CD4-positive, alpha-beta T cell treated with Interleukin-4 for 1 hour (primary cell): Measurements from ENCODE around the gene CORO1C.
"Not testable (repeated sequence)": the region's sequence is repeated elsewhere in the genome, so short reads cannot be mapped to it uniquely, and the experiment has no call there.

ENCODE experiments used
- DNase-seq, 2 donors: peaks; one replicate each; pipeline ENCODE4 v3.0.0-alpha.2; 2020 to 2022

The CORO1C gene

DNA sequence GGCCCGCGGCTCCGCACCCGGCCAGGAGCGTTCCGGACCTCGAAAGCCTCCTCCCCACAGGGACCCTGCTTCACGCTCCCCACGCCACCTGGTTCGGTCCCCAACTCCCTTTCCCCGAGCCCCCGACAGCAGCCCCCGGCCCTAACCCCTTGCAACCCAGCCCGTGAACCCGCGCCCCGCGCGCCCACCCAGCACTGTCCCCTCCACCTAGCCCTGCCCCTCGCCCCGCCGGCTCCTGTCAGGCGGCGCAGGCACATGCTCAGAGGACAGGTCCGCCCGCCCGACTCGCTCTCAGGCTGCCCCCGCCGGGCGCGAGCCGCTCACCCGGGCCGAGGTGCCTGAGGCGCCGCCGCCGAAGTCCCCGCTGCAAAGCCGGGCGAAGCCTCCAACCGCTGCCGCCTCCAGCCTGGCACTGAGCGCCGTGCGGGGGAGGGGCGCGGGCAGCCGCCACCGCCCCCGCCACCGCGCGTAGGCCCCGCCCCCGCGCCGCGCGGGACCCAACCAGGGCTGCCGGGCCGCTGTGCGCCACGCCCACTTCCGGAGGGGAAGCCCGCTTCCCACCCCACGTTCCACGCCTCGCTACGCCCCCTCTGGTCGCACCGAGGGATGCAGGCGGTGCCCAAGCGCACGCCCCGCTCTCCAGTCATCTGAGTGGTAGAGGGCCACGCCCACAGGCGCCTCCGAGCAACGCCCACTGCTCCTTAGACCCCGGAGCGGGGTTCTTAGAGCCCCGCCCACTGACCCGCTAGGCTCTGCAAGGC, at the start of gene CORO1C:
Gene CORO1C, minus strand, starts transcription at position 414 of the 761 bp plus-strand sequence. CDS start 30,200 bp downstream, outside the sequence.
- DNase-seq, result peak; percentile 96

GRCh38 chr12:108779998-108780688, 48.8 kb upstream of the CORO1C start:
- no peak for DNase-seq

DNA sequence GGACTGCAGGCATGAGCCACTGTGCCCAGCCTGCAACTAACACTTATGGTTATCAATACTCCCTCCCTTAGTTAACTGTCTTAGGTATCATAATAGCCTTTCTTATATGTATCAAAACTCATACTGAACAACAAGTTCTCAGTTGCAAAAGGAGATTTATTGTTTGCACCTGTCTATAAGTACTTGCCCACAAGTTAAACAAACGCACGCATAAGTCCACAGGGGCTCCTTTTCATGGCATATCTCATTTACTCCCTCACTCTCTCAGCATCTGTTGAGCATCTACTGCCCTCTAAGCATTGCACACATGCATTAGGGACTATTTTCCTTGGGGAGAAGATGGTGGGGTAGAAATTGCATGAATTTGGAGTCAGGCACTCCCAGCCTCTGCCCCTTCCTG, 46.7 kb upstream of the CORO1C start:
- DNase-seq, result no peak

DNA sequence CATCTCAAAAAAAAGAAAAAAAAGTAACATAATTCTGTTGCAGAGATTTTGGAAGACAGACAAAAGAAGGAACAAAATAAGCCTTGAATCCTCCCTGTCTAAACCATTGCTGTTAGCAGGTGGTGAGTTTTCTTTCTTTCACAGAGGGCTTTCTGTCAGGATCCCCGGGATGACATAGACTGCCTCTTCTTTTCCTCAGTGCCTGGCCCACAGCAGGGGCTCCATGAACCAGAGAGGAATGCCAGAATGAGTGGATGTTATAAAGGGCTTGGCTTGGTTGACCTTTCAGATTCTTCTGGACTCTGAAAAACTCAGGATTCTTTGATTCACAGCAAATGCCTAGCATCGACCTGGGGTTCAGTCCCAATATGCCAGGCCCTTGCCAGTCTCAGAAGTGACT, 45.8 kb upstream of the CORO1C start:
- no peak for DNase-seq

GRCh38 chr12:108773798-108774788, 42.8 kb upstream of the CORO1C start:
- peak in 1 of 2 donors; percentile 13 for DNase-seq

DNA sequence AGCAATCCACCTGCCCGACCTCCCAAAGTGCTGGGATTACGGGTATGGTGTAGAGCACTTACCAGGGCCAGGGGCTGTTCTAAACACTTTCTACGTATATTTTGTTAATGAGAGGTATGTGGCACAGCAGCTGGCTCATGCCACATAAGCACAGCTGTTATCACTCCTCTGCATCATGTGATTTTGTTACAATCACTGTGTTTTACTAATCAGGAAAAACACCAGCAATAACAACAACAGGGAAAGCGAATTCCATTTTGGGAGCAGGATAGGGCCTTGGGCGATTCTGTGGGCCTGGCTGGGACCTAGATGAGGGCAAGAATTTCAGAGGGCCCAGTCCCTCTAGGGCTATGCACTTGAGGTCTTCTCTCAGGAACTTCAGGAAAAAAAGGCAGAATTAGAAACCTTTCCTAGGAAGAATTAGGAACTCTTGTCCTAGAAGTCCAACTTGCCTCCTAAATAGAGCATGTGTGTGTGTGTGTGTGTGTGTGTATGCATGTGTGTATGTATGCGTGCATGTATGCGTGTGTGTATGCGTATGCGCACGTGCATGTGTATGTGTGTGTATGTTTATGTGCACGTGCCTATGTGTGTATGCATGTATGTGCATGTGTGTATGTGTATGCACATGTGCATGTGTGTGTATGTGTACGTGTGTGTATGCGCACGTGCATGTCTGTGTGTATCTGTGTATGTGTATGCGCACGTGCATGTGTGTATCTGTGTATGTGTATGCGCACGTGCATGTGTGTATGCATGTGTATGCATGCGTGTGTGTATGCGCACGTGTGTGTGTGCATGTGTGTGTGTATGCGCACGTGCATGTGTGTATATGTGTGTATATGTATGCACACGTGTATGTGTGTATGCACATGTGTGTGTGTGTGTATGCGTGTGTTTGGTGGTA, 41.8 kb upstream of the CORO1C start:
- no peak for DNase-seq

DNA sequence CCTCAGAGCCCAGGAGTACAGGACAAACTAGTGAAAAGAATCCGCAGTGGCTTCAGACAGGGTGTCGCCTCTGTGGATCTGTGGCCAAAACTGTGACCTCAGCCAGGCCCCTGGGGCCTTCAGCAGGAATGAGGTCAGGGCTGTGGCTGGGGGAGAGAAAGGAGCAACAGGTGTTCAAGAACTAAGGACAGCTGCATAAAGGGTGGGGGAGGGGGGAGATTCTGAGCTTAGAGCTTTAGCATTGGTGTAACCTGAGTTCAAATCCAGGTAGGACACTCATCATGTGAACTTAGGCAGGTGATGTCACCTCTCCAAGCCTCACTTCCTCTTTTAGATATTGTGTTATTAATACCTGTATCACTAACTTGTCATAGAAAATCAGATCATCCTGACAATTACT, 40.9 kb upstream of the CORO1C start:
- peak in 1 of 2 donors; percentile 12 for DNase-seq

DNA sequence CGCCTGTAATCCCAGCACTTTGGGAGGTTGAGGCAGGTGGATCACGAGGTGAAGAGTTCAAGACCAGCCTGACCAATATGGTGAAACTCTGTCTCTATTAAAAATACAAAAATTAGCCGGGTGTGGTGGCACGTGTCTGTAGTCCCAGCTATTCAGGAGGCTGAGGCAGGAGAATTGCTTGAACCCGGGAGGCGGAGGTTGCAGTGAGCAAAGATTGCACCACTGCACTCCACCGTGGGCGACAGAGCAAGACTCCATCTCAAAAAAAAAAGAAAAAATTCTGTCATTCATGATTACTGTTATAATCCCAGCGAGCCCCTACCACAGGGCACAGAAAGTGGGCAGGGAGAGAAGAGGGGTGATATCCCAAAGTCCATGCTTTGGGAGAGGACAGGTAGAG, 40.5 kb upstream of the CORO1C start:
- DNase-seq, result not testable (repeated sequence)

- no peak for DNase-seq
Measured at GRCh38 chr12:108770963-108771362, 39.6 kb upstream of the CORO1C start.

- no peak for DNase-seq
Measured at GRCh38 chr12:108770269-108770829, 39.0 kb upstream of the CORO1C start.

DNA sequence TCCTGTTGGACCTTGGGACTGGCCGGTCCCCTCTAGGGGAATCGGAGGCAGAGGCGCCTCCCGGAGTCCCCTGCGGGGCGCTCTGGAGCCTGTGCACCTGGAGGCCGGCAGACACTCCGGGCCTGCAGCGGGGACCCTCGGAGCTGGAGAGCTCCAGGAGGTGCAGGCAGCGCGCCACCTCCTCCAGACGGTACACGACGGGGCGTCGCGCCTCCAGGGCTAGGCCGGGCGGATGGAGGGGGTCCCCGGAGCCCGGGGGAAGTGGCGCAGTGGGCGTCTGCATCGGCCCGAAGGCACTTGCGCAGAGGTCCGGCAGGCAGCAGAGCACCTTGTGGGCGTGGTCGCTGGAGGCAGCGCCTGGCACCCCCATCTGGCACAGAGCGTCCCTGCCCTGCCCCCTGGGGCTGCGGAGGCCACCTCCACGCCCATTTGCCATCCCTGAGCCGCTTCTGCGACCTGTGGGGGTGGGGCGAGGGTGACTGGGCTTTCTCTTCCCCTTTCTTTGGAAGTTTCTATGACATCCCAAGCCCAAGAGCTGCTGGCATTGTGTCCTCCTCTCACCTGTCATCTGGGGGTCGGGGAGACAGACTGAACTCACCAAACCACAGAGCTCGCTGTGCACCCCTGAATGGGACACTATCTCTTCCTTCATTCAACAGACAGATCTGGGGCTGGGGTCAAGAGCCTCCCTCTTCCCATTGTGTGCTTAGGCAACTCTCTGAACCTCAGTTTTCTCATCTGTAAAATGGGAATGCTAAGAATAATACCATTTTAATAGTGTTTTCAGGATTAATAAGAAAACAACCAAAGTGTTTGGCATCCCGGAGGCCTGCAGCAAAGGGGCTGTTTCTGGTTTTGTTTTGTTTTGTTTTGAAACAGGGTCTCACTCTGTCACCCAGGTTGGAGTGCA, 37.5 kb upstream of the CORO1C start:
- peak; percentile 23 to 68 for DNase-seq

DNA sequence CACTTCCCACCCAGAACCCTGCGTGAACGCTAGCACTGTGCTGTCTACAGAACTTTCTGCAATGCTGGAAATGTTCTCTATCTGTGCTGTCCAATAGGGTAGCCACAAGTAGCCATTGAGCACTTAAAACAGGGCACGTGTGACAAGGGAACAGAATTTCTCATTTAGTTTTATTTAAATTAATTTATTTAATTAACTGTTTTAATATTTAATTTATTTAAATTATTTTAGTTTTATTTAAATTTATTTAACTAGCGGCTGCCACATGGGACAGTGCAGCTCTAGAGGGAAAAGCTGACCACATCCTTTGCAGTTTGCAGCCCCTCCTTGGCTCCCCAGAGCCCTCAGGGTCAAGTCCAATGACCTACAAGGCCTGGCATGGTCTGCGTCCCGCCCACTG, 35.0 kb upstream of the CORO1C start:
- DNase-seq, result no peak

DNA sequence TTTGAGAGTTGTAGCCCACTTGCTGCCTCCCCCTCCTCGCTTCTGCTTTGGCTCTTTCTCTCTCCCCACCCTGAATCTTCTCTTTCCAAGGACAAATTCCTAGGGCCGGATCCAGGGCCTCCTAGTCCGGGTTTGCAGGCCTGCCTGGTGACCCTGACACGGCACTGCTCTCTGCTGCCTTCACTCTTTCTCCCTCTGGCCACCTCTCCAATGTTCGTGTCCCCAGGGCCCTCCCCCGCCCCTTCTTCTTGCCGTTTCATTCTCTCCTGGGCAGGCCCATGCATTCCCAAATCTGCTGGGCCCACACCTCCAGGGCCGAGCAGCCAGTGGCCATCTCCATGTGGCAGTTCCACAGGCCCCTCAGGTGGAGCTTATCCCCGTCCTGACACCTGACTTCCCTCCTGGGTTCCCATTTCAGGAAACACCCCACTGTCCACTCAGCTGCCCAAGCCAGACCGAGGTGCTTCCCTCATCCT, 34.0 kb upstream of the CORO1C start:
- no peak for DNase-seq

- DNase-seq, result no peak
Measured at GRCh38 chr12:108764540-108765288, 33.4 kb upstream of the CORO1C start.

- no peak for DNase-seq
Measured at GRCh38 chr12:108761226-108761625, 29.9 kb upstream of the CORO1C start.

DNA sequence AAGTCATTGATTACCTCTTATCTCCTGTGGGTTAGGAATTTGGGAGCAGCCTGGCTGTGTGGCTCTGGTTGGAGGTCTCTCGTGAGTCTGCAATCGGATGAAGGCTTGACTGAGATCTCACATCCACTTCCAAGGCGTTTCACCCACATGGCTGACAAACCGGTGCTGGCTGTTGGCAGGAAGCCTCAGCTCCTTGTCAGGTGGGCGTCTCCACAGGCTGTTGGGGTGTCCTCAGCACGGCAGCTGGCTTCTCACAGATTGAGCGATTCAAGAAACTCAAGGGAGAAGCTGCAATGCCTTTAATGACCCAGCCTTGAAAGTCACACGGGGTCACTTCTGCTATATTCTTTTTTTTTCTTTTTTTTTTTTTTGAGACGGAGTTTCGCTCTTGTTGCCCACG, 28.6 kb upstream of the CORO1C start:
- DNase-seq, result no peak

GRCh38 chr12:108757856-108758255, 26.5 kb upstream of the CORO1C start:
- no peak for DNase-seq

DNA sequence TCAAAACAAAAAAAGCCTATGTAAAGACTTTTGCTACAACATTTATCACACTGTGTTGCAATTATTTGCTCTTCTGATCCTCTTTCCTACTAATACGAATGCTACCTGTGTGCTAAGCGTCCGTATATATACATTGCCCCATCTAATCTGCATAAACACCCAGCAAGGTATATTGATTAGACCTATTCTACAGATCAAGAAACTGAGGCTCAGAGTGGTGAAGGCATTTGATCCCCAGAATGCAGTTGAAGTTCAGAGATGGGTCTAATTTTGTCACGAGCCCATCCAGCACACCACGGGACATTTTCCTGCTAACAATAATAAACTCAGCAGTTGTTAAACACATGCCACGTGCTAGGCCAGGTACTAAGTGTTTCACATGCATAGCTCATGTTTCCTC, 25.1 kb upstream of the CORO1C start:
- DNase-seq, result no peak

GRCh38 chr12:108755481-108755880, 24.2 kb upstream of the CORO1C start:
- no peak for DNase-seq

- no peak for DNase-seq
Measured at GRCh38 chr12:108753976-108754375, 22.7 kb upstream of the CORO1C start.
